A673 (cell line): Measurements from ENCODE around the gene KAZN. TPM values are rescaled to one million over a fixed set of nuclear protein-coding genes. Genes with fewer than 3 reads are reported as not detected.

Source experiments
- BruUV-seq: library from RNA; stranded (reverse); fragments of 400-500 nt; replicated peaks from 2 replicates; lab custom pipeline; 2021; lab: Mats Ljungman, UMichigan
- CTCF ChIA-PET: fragments of 300-600 bp; sonication (Branson Sonifier 250); formaldehyde crosslinking; loops from one replicate; lab custom pipeline; 2022; ENCODE audit warnings: antibody characterized with exemption; lab: Charles Lee
- POLR2A ChIA-PET: fragments of 300-600 bp; sonication (Branson Sonifier 250); formaldehyde crosslinking; loops from one replicate; lab custom pipeline; 2022; ENCODE audit warnings: antibody characterized with exemption; ENCODE audit not compliant: low non-redundant PET; lab: Charles Lee
- DNase-seq: peaks from one replicate; pipeline ENCODE4 v3.0.0-alpha.2; 2015; ENCODE audit warnings: low spot score
- H3K27ac ChIP-seq: fragments of 200-600 bp; sonication (generic); 2 replicates; pipeline ENCODE4 v1.5.1; 2016; ENCODE audit warnings: mixed run types, low read depth, mild to moderate bottlenecking, mixed read lengths, antibody characterized with exemption, low read length; ENCODE audit not compliant: poor library complexity, severe bottlenecking
- H3K27me3 ChIP-seq: fragments of 200-600 bp; sonication (generic); replicated peaks from 2 replicates; pipeline ENCODE4 v1.6.1; 2017; ENCODE audit warnings: mixed run types, low read depth, mild to moderate bottlenecking, mixed read lengths, antibody characterized with exemption, low read length; ENCODE audit not compliant: insufficient read depth, poor library complexity
- H3K36me3 ChIP-seq: fragments of 200-600 bp; sonication (generic); 2 replicates; pipeline ENCODE4 v1.6.1; 2016; ENCODE audit warnings: mixed run types, mild to moderate bottlenecking, mixed read lengths, antibody characterized with exemption, low read length; ENCODE audit not compliant: insufficient read depth, poor library complexity, severe bottlenecking
- H3K4me1 ChIP-seq: fragments of 200-600 bp; sonication (generic); 2 replicates; pipeline ENCODE4 v1.6.1; 2017; ENCODE audit warnings: mixed run types, mild to moderate bottlenecking, mixed read lengths, antibody characterized with exemption, low read length; ENCODE audit not compliant: insufficient read depth, poor library complexity, severe bottlenecking
- H3K4me3 ChIP-seq: fragments of 200-600 bp; sonication (generic); 2 replicates; pipeline ENCODE4 v1.5.1; 2016; ENCODE audit warnings: low read depth, mixed run types, mild to moderate bottlenecking, mixed read lengths, low read length; ENCODE audit not compliant: poor library complexity, severe bottlenecking
- H3K9me3 ChIP-seq: fragments of 200-600 bp; sonication (generic); 2 replicates; pipeline ENCODE4 v1.6.1; 2016; ENCODE audit warnings: mixed run types, low read depth, mild to moderate bottlenecking, mixed read lengths, antibody characterized with exemption, low read length; ENCODE audit not compliant: poor library complexity, severe bottlenecking
- EZH2 ChIP-seq: fragments of 200-600 bp; sonication (generic); IDR thresholded peaks from 2 replicates; pipeline ENCODE4 v1.6.1; 2017; ENCODE audit warnings: borderline replicate concordance, low read depth, mild to moderate bottlenecking, mixed read lengths, antibody characterized with exemption, low read length; ENCODE audit not compliant: poor library complexity, severe bottlenecking
- intact Hi-C: fragments of 100-400 bp; cut with micrococcal nuclease; formaldehyde crosslinking; loops from one replicate; pipeline ENCODE4 v1.10.0; 2022; ENCODE audit not compliant: unreplicated experiment
- total RNA-seq: library from RNA; stranded (reverse); gene quantifications from 2 replicates; pipeline ENCODE4 v1.2.3, GENCODE V29; 2021
- TF ChIP-seq, protein P1 (sequence below): fragments of 300-800, 200-600 bp; sonication (generic); conservative IDR thresholded peaks from 2 replicates; pipeline ENCODE4 v1.5.1; 2017; ENCODE audit warnings: low read depth, mild to moderate bottlenecking, antibody characterized with exemption, low read length, moderate library complexity, mixed read lengths

KAZN gene
- total RNA-seq, 1 experiment from 2014 or later: 8.0 TPM

DNA sequence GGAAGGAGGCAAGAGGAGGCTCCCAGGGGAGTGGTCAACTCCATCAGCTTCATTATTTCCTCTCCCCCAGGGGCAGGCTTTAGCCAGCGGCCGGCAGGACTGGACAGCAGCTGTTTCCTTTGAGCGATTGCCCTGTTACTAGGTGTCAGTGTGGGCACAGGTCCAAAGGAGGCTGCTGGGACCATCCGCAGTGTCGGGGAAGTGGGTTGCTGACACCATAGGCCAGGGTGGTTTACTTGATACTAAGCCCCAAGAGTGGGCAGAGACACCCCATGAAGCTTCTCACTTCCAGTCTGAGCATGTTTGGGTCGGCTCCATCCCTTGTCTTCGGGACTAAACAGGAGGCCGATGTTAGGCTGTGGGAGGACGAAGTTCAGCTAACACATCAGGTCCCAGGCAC lies 63.6 kb downstream of the KAZN start:
- peaks cover 20% of the 10 kb centered on the region for H3K4me1 ChIP-seq
- intact Hi-C loops: no loop called here
- CTCF ChIA-PET: interaction anchor here (0.6 kb wide), 1 partner anchor 371 kb away, joined by 4 read pairs; no protein-coding TSS in a partner anchor
- no peaks in the 10 kb centered on the region for H3K9me3 ChIP-seq
- DNase-seq: no peak
- no peak overlapping the region for H3K4me3 ChIP-seq
- H3K27ac ChIP-seq: no peak overlapping the region
- TF ChIP-seq EZH2: no peak
- TF ChIP-seq, protein P1, sequence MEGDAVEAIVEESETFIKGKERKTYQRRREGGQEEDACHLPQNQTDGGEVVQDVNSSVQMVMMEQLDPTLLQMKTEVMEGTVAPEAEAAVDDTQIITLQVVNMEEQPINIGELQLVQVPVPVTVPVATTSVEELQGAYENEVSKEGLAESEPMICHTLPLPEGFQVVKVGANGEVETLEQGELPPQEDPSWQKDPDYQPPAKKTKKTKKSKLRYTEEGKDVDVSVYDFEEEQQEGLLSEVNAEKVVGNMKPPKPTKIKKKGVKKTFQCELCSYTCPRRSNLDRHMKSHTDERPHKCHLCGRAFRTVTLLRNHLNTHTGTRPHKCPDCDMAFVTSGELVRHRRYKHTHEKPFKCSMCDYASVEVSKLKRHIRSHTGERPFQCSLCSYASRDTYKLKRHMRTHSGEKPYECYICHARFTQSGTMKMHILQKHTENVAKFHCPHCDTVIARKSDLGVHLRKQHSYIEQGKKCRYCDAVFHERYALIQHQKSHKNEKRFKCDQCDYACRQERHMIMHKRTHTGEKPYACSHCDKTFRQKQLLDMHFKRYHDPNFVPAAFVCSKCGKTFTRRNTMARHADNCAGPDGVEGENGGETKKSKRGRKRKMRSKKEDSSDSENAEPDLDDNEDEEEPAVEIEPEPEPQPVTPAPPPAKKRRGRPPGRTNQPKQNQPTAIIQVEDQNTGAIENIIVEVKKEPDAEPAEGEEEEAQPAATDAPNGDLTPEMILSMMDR: no peak
- no TSS peak for BruUV-seq
- H3K36me3 ChIP-seq: no peaks in the 10 kb centered on the region
- POLR2A ChIA-PET: no interaction called here
- H3K27me3 ChIP-seq: no peaks in the 10 kb centered on the region

- Histone ChIP-seq H3K4me1 (peaks cover 20% of the 10 kb centered on the region), H3K9me3 (no peaks in the 10 kb centered on the region), H3K4me3 (no peak overlapping the region), H3K36me3 (no peaks in the 10 kb centered on the region), H3K27ac (no peak overlapping the region), H3K27me3 (no peaks in the 10 kb centered on the region)
- no peak for TF ChIP-seq EZH2
- TF ChIP-seq, protein P1: no peak
- POLR2A ChIA-PET: no interaction called here
- DNase-seq: no peak
- intact Hi-C loops: no loop called here
- CTCF ChIA-PET: no interaction called here
- no TSS peak for BruUV-seq
Observed at GRCh38 chr1:14663773-14664172, 65.3 kb downstream of the KAZN start.

- H3K27me3 ChIP-seq: no peaks in the 10 kb centered on the region
- no peak overlapping the region for H3K27ac ChIP-seq
- H3K4me1 ChIP-seq: no peaks in the 10 kb centered on the region
- no peaks in the 10 kb centered on the region for H3K9me3 ChIP-seq
- no peaks in the 10 kb centered on the region for H3K36me3 ChIP-seq
- no TSS peak for BruUV-seq
- ChIA-PET CTCF (no interaction called here), POLR2A (no interaction called here)
- DNase-seq: no peak
- H3K4me3 ChIP-seq: no peak overlapping the region
- TF ChIP-seq EZH2: no peak
- TF ChIP-seq, protein P1: no peak
- intact Hi-C loops: no loop called here
Observed at GRCh38 chr1:14666373-14666772, 67.9 kb downstream of the KAZN start.
